HG03097 (cell line): Measurements from ENCODE around the gene TRPM5.

ENCODE experiments used
- ATAC-seq: cut with Tn5 transposase; IDR thresholded peaks from one replicate; pipeline ENCODE4 v1.9.1; 2021; ENCODE audit not compliant: unreplicated experiment, low FRiP score

TRPM5 gene

DNA sequence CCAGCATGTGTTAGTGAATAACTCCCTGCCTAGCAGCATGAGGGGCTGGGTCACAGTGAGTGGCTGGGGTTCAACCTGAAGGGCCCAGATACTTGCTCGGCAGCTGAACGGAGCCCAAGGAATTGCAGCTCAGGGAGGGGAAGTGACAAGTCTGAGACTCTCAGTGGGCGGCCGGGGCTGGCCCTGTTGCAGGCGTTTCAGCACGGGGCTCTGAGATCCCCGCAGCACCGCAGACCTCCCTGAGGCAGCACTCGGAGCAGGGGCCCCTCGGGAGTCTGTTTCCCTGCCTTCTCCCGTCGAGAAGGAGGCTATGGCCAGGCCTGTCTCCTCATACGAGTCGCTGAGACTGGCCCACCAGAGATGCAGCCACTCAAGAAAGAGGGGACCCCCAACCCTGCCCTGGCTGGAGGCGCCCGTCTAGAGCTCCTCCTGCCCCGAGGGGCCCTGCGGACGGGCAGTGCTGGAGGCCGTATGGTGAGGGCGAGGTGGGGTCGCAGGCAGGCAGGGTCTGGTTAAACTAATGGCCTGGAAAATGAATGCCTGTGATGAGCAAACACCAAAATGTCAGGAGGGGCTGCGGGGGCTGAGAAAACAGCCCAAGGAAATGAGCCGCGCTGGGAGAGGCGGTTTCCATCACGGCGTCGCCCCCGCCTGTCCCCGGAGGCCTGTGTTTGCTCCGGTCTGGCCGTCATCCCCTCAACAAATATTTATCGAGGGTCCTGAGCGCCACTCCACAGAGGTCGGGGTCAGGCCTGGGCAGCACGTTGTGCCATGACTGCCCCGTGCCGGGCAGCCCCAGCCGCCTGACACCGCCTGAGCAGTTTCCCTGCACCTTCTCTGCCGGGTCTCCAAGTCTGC is 34.5 kb downstream of the TRPM5 start:
- no peak for ATAC-seq

DNA sequence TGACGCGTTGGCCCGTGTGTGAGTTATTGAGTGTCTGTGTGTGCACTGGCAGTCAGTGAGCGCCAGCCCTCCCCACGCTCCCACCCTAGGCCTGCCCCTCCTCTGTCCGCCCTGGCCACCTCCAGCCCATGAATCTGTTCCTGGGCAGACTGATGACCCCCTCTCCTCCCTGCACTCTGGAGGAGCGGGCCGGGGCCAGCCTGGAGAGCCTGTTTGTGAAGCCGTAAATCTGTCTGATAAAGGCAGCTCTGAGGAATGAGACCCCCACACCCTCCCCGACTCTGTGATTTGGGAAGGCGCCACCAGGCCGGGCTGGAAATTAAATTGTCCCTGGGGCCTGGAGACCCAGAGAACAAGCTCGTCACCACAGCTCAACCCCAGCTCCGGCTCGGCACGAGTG is 35.2 kb downstream of the TRPM5 start:
- no peak for ATAC-seq

- ATAC-seq, result no peak
Measured at GRCh38 chr11:2408671-2409070, 35.6 kb downstream of the TRPM5 start.

DNA sequence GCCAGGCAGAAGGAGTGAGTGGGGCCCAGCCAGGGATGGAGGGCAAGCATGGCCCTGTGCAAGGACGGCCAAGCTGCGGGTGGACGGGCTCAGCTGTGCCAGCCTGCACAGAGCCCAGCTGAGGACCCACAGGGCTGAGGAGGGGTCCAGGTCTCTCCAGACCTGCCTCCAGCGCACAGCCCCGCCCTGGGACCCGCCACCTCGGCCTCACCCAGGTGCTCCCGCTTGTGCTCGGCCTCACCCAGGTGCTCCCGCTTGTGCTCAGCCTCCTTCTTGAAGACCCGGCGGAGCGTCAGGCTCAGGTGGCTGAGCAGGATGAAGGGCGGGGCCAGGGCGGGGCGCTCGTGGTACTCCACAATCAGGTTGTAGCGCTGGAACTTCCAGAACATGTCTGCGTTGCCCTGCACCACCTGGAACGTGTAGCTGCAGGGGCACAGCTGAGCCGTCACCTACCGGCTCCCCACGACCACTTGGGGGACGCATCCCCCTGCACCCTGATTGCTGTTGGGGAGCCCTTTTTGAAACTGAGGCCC is 37.4 kb downstream of the TRPM5 start:
- no peak for ATAC-seq

- no peak for ATAC-seq
Measured at GRCh38 chr11:2406451-2406850, 37.9 kb downstream of the TRPM5 start.

- ATAC-seq, result no peak
Measured at GRCh38 chr11:2404735-2405196, 39.5 kb downstream of the TRPM5 start.

DNA sequence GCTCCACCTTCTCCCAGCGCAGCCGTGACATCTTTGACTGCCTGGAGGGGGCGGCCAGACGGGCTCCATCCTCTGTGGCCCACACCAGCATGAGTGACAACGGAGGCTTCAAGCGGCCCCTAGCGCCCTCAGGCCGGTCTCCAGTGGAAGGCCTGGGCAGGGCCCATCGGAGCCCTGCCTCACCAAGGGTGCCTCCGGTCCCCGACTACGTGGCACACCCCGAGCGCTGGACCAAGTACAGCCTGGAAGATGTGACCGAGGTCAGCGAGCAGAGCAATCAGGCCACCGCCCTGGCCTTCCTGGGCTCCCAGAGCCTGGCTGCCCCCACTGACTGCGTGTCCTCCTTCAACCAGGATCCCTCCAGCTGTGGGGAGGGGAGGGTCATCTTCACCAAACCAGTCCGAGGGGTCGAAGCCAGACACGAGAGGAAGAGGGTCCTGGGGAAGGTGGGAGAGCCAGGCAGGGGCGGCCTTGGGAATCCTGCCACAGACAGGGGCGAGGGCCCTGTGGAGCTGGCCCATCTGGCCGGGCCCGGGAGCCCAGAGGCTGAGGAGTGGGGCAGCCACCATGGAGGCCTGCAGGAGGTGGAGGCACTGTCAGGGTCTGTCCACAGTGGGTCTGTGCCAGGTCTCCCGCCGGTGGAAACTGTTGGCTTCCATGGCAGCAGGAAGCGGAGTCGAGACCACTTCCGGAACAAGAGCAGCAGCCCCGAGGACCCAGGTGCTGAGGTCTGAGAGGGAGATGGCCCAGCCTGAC is 41.2 kb downstream of the TRPM5 start:
- no peak for ATAC-seq

DNA sequence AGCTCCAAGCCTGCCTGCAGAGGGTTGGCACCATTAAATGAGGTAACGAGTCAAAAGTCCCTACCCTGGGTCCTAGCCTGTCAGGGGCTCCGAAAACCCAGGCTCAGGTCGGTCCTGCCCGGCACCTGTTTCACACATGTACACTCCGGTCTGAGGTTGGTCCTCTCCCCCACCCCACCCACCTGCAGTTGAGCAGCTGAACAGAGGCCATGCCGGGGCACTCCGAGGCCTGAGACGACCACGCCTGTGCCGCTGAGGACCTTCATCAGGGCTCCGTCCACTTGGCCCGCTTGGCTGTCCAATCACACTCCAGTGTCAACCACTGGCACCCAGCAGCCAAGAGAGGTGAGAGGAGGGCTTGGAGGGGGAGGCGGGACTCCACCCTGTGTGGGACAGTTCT is 42.2 kb downstream of the TRPM5 start:
- ATAC-seq, result no peak

GRCh38 chr11:2401436-2401984 is 42.8 kb downstream of the TRPM5 start:
- ATAC-seq, result no peak

GRCh38 chr11:2400762-2401435 is 43.4 kb downstream of the TRPM5 start:
- ATAC-seq, result peak; percentile 18

DNA sequence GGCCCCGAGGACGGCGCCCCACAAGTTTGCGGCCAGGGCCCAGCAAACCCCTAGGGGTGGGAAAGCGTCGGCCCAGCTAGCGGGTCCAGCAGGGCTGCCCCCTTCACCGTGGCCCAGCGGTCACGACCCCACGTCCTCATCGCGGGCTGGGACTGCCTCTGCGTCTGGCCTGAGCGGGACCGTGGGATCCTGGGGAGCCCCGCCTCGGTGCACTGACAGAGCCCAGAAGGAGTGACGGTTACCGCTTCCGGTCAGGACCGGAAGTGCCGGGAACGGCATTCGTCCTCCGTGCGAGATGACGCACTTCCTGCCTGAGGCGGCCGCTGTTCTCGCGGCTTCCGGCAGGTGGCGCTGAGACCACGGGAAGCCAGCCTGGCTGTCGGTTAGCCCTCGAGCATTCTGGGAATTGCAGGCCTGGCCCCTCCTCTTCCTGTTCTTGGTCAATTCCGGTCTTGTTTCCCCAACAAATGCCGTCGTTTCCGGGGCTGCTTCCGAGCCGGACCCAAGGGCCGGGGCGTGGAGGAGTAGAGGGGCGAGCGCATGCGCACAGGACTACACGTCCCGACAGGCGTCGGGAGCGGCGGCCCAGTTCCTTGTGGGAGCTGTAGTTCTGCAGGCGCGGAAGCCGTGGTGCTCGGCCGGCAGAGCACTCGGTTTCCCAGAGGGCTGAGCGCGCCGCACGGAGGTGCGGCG is 44.1 kb downstream of the TRPM5 start, which contains the start of gene TSSC4:
Gene TSSC4 (plus strand): TSS at position 682 of the 693 bp plus-strand sequence. CDS start 1,884 bp downstream, outside the sequence.
- ATAC-seq, result peak; percentile 74

- ATAC-seq, result peak; percentile 0
Measured at GRCh38 chr11:2399488-2400068, 44.7 kb downstream of the TRPM5 start.

DNA sequence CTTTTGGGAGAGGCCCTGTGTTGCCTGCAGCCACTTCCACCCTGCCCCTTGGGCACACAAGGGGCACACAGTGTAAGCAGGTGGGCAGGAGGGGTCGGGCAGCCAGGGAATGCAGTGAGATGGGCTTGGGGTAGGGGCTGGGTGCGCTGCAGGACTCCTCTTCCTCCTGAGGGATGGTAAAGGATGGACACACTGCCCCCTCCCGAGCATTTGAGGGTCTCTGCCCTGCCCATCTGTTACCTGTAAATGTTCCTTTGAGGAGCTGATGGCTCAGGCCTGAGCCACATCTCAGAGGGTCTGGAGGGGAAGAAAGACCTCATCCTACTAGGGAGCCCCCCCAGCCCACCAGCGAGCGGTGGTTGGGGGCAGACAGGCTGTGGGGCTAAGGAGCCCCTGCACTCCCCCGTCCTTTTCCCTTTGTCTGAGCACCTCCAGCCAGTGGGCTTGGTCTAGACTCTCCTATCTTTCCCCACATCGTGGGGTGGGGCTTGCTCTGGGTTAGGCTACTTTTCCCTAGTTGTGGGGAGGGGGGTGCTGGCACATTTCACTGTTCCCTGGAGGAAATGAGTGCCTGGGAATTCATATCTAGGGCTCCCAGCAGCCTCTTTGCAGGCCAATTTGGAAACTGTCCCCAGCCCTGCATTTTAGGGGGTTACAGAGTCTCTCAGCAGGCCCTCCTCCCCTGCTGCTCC is 45.5 kb downstream of the TRPM5 start:
- ATAC-seq, result no peak

GRCh38 chr11:2397005-2397404 is 47.3 kb downstream of the TRPM5 start:
- no peak for ATAC-seq

- ATAC-seq, result no peak
Measured at GRCh38 chr11:2396471-2396870, 47.8 kb downstream of the TRPM5 start.

DNA sequence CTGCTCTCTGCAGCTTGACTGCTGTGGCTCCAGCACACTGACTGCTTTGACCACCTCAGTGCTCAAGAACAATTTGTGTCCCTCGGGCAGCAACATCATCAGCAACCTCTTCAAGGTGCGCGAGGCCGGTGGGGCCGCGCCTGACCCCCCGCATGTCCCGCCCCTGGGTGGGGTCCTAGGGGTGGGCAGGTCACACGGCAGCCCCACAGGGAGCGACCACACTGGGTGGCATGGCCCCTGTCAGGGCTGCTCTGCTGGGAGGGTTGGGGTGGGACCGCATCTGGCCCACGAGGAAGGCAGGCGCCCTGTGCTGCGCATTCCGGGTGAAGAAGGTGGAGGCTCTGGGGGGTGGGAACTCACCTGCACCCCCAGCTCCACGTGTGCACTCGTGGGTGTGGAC is 48.5 kb downstream of the TRPM5 start:
- no peak for ATAC-seq

GRCh38 chr11:2395211-2395730 is 49.0 kb downstream of the TRPM5 start:
- no peak for ATAC-seq

DNA sequence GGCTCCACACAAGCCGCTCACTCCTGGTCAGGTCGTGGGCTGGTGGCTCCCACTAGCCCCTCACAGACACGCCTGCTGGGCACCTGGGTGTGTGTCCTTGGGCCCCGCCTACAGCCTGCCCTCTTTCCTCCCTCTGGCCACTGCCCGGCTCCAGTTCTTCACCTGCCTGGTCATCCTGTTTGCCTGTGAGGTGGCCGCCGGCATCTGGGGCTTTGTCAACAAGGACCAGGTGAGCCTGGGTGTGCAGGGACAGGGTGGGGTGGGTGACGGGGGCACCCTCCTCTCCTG is 49.6 kb downstream of the TRPM5 start:
- ATAC-seq, result no peak
